Muscle layer of colon (tissue), 2 donors: ENCODE data around the gene SGMS1.
A peak's percentile ranks its signal among the peaks of the same experiment; 100 is the strongest.
"Not testable (repeated sequence)": the region's sequence is repeated elsewhere in the genome, so short reads cannot be mapped to it uniquely, and the experiment has no call there.

Experiments
- H3K27ac ChIP-seq: one replicate; pipeline ENCODE4 v1.7.0; 2013; ENCODE audit warnings: low read depth, mild to moderate bottlenecking, low read length, moderate library complexity
- H3K27me3 ChIP-seq, 2 donors: one replicate each; pipeline ENCODE4 v1.7.0; 2013; ENCODE audit warnings: low read length in 2 of 2, mild to moderate bottlenecking in 2 of 2; ENCODE audit not compliant: insufficient read depth in 2 of 2, control insufficient read depth in 1 of 2
- H3K36me3 ChIP-seq: one replicate; pipeline ENCODE4 v1.7.0; 2013; ENCODE audit warnings: mild to moderate bottlenecking, low read length; ENCODE audit not compliant: insufficient read depth
- H3K4me1 ChIP-seq: one replicate; pipeline ENCODE4 v1.7.0; 2013; ENCODE audit warnings: mild to moderate bottlenecking, low read length; ENCODE audit not compliant: insufficient read depth
- H3K4me3 ChIP-seq, 2 donors: one replicate each; pipeline ENCODE4 v1.7.0; 2013; ENCODE audit warnings: low read length in 2 of 2, low read depth in 1 of 2, mild to moderate bottlenecking in 1 of 2, moderate library complexity in 1 of 2
- H3K9ac ChIP-seq: one replicate; pipeline ENCODE4 v1.7.0; 2013; ENCODE audit warnings: low read length
- H3K9me3 ChIP-seq: one replicate; pipeline ENCODE4 v1.7.0; 2013; ENCODE audit warnings: mild to moderate bottlenecking, low read length
- donor health status: abdominal sarcoma.
- donor health status: Adenocarcinoma of cecum.

The SGMS1 gene

GRCh38 chr10:50623663-50624412, at the start of gene SGMS1:
SGMS1 (minus strand) TSS chr10:50623956; CDS start chr10:50344114, 279,842 bp downstream.
- Histone ChIP-seq H3K9ac (peak within 1 kb of the TSS; percentile 86), H3K4me3 (peak within 1 kb of the TSS; percentile 80 to 91), H3K27me3 (no peaks in the 10 kb centered on the region), H3K36me3 (no peaks in the 10 kb centered on the region), H3K27ac (peak within 1 kb of the TSS; percentile 100), H3K4me1 (peaks cover 31% of the 10 kb centered on the region), H3K9me3 (no peaks in the 10 kb centered on the region)

DNA sequence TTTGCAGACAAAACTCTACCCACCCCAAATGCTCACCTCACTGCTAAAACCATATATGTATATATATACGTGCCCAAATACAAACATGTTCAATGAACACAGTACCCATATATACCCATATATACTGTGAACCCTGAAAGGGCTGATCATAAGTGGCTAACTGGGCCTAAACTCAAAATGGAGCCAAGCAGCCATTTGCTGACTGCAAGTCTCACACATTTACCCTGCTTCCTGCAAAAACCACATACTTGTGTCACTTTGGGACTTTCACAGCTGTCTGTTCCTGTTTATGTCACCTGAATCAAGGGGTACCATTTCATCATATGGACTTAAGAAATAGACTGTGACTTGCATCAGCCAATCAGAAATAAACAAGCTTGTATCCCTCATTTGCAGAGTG, 48.4 kb upstream of the SGMS1 start:
- not testable (repeated sequence) for H3K9ac ChIP-seq, H3K27ac ChIP-seq, H3K4me3 ChIP-seq, H3K36me3 ChIP-seq, H3K27me3 ChIP-seq, H3K4me1 ChIP-seq, H3K9me3 ChIP-seq

DNA sequence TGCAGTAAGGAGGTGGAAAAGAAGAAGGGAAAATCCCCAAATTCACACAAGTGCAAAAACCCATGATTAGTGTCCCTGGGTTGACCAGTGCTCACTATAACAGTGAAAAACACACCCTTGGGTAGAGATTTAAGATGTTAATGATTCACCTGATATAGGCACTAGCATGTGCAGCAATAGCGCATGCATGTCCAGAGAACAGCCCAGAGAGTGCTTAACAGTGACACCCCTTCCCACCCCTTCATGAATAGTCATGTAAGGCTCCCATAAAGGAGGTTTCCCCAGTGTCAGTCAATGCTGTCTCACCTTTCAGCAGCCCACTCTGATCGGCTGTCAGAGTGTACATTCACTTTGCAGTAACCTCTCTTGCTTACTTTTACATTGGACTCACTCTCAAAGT, 47.9 kb upstream of the SGMS1 start:
- not testable (repeated sequence) for H3K4me3 ChIP-seq, H3K9me3 ChIP-seq, H3K36me3 ChIP-seq, H3K27ac ChIP-seq, H3K27me3 ChIP-seq, H3K4me1 ChIP-seq, H3K9ac ChIP-seq

GRCh38 chr10:50669957-50670356, 46.2 kb upstream of the SGMS1 start:
- H3K36me3 ChIP-seq, H3K9ac ChIP-seq, H3K4me3 ChIP-seq, H3K9me3 ChIP-seq, H3K4me1 ChIP-seq, H3K27ac ChIP-seq, H3K27me3 ChIP-seq: not testable (repeated sequence)

GRCh38 chr10:50667353-50667752, 43.6 kb upstream of the SGMS1 start:
- H3K27ac ChIP-seq, H3K4me1 ChIP-seq, H3K4me3 ChIP-seq, H3K9me3 ChIP-seq, H3K36me3 ChIP-seq, H3K9ac ChIP-seq, H3K27me3 ChIP-seq: not testable (repeated sequence)

GRCh38 chr10:50662420-50662819, 38.7 kb upstream of the SGMS1 start:
- not testable (repeated sequence) for H3K36me3 ChIP-seq, H3K27me3 ChIP-seq, H3K9ac ChIP-seq, H3K9me3 ChIP-seq, H3K4me1 ChIP-seq, H3K4me3 ChIP-seq, H3K27ac ChIP-seq

DNA sequence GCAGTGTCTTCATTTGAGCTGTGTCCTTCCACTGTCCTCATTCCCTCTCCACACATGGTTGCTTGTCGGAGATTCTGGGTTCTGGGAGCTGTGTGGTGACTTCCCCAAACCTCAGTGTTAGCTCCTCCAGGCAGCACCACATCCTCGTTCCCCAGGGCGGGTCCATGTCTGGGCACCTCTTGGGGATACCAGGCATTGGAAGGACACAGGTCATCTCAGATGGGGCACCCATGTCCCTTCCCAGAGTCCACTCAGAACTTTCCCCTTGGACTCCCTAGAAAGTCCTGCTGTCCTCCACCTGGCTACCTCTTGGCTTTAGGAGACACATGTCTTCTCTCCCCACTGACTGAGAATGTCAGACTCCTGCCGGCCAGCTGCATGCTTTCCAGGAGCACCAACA, 37.8 kb upstream of the SGMS1 start:
- H3K27me3 ChIP-seq, H3K9me3 ChIP-seq, H3K27ac ChIP-seq, H3K4me3 ChIP-seq, H3K36me3 ChIP-seq, H3K4me1 ChIP-seq, H3K9ac ChIP-seq: not testable (repeated sequence)

- H3K27me3 ChIP-seq, H3K9ac ChIP-seq, H3K4me3 ChIP-seq, H3K9me3 ChIP-seq, H3K4me1 ChIP-seq, H3K36me3 ChIP-seq, H3K27ac ChIP-seq: not testable (repeated sequence)
These were observed 36.3 kb upstream of the SGMS1 start for GRCh38 chr10:50659865-50660730.

DNA sequence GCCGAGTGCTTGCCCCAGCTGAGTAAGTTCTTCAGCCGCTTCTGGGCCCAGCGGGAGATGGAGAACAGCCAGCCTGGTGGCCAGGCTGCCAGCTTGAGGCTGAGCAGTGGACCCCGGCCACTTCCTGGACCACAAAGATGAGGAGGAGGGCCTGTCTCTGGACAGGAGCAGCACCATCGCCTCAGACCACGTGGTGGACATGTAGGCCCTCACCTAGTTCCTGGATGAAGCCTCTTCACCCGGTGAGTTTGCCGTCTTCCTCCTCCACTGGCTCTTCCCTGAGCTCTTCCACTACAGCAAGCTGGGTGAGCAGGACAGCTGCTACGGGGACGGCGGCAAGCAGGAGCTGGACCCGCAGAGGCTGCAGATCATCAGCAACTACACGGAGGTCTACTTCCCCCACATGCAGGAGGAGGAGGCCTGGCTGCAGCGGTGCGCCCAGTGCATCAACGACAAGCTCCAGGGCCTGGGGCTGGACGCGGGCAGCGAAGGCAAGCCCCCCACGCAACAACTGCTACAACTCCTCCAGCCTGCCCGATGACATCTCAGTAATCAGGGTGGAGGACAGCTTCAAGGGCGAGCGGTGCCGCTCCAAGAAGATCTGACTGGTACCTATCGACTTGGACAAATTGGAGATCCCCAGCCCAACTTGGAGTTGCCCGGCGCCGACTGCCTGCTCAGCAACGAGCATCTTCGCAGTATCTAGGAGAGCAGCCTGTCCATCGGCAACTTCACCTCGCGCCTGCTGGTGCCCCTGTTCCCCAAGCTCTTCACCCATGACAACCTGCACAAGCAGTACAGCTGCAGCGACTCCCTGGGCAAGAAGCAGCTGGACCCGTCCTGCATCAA, 35.5 kb upstream of the SGMS1 start:
- H3K4me1 ChIP-seq, H3K27me3 ChIP-seq, H3K9ac ChIP-seq, H3K4me3 ChIP-seq, H3K9me3 ChIP-seq, H3K27ac ChIP-seq, H3K36me3 ChIP-seq: not testable (repeated sequence)

- Histone ChIP-seq H3K4me3 (no peak overlapping the region), H3K9ac (no peak overlapping the region), H3K27ac (no peak overlapping the region), H3K36me3 (no peaks in the 10 kb centered on the region), H3K27me3 (no peaks in the 10 kb centered on the region), H3K4me1 (no peaks in the 10 kb centered on the region), H3K9me3 (no peaks in the 10 kb centered on the region)
These were observed 34.4 kb upstream of the SGMS1 start for GRCh38 chr10:50658165-50658564.

- no peak overlapping the region for H3K9ac ChIP-seq
- no peaks in the 10 kb centered on the region for H3K36me3 ChIP-seq
- H3K27me3 ChIP-seq: no peaks in the 10 kb centered on the region
- no peak overlapping the region for H3K4me3 ChIP-seq
- H3K27ac ChIP-seq: no peak overlapping the region
- H3K9me3 ChIP-seq: no peaks in the 10 kb centered on the region
- no peaks in the 10 kb centered on the region for H3K4me1 ChIP-seq
These were observed 30.0 kb upstream of the SGMS1 start for GRCh38 chr10:50653758-50654157.
